C4-2B (cell line): ENCODE data around the gene SRSF5.

Experiments
- CTCF ChIP-seq: fragments of 450-650 bp; conservative IDR thresholded peaks from 2 replicates; pipeline ENCODE4 v1.5.1; 2017; ENCODE audit warnings: mild to moderate bottlenecking
- ZFX ChIP-seq: fragments of 450-650 bp; IDR thresholded peaks from 2 replicates; pipeline ENCODE4 v1.6.1; 2017

DNA sequence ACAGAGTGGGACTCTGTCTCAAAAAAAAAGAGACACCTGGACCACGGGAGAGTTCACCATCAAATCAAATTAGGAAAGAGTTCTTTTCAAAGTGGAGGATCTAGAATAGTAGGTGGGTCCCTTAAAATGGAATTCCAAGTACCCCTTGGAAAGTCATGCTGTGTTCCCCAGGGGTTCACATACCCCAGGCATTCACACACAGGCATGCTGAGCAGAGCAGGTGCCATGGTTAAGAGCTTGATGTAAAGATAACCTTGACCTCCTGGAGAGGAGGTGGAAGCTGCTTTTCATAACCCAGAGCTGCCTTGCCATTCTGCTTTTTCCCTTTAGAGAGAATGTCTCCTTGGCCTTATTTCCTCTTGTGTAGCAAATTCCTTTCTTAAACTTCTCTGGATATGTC lies 14.2 kb upstream of the SRSF5 start:
- TF ChIP-seq CTCF, result no peak
- TF ChIP-seq ZFX, result no peak
